ENCODE results near the gene MPP1.
"Not testable (repeated sequence)": the region's sequence is repeated elsewhere in the genome, so short reads cannot be mapped to it uniquely, and the experiment has no call there.

The MPP1 gene

DNA sequence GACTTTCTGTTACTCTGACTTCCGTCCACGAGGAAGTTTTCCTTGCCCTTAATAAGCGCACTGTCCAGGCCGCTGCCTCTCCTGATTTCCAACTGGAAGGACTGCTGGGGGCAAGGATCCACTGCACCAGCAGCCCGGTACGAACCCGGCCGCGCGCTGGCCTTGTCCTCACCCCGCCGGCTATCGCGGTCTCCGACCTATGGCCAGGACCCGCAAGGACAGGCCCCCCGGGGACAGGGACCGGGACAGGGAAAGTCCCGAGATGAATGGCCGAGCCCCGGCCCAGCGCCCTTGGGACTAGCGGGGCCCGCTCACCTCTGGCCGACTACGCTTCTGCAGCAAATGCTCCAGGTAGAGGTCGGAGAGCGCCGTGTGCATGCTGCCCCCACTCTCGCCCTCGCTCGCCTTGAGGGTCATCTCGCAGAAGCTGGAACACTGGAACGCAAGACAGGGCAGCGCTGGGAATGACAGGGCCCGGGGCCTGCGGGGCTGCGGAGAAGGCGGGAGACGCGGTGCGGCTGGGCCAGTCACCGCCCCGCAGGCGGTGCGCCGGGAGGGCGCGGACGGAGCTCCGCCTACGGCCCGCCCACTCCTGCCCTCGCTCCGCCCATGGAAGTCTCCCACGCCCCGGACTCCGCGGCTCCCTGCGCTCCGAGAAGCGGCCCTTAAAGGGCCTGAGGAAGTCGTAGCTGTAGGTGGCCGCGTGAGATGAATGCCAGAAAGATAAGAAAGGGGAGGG lies at the start of gene MPP1:
TSS of gene MPP1 (minus strand) at position 529 of the 739 bp plus-strand sequence. CDS start at position 417, 112 bp downstream.
- peak; percentile 62 for DNase-seq

DNA sequence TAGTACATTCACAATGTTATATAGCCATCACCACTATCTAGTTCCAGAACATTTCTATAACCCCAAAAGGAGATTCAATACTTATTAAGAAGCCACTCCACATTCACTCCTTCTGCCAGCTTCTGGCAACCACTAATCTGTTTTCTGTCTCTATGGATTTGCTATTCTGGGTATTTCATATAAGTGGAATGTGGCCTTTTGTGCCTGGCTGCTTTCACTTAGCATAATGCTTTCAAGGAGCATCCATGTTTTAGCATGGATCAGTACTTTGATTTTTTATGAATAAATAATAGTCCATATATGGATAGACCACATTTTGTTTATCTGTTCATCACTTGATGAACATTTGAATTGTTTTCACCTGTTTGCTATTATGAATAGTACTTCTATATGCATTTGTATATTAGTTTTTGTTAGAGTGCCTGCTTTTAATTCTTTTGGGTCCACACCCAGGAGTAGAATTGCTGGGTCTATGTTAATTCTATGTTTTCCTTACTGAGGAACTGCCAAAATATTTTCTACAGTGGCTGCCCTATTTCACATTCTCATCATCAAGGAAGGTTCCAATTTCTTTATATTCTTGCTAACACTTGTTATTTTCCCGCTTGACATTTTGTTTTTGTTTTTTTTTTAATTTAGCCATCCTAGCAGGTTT lies 45.8 kb upstream of the MPP1 start:
- no peak for DNase-seq

DNA sequence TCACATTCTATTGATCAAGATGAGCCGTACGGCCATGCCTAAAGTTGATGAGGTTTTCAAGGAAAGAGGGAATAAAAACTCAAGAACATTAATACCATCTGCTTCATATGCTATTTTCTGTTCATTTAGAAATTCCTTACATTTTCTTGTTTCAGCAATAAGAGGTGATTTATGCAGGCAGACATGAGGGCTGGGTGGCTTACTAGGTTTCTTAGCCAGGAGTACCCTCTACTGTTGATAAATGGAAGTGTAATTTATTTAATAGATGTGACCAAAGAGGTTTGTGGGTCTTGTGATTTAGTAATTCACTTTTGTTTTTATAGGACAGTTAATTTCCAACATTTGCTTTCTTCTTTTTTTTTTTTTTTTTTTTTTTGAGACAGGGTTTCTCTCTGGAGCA lies 35.6 kb upstream of the MPP1 start:
- peak; percentile 5 for DNase-seq

DNA sequence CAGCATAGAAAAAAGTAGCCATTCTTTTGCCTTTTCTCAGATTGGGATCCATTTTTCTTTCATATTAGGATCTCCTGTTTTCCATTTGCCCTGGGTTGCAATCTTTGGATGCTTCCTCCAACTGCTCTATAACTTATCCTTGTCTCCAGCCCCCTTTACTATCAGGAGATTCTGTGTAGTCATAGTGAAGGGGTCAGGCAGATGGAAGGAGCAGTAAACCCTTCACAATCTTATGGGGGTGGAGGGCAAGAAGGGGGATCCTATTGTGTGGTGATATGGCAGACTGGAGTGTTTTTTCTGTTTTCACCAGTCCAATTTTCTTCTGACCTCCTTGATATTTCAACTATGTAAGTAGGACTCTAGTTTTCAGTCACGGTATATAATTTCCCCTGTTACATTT lies 30.9 kb upstream of the MPP1 start:
- DNase-seq: no peak

DNA sequence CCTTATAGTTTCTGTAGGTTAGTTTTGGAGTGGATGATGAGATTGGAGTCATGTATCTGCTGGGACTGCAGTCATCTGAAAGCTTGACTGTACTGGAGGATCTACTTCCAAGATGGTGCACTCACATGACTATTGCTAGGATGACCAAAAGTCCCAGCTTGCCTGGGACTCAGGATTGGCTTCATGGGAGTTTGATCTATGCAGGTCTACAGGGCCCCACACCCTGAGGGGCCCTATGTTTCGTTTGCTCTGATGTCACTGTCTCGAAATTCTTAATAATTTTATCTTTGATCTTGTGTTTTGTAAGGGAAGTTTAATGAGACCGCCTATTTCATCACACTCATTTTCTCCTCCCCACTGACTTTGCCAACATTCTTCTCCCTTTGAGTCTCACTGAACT lies 29.3 kb upstream of the MPP1 start, which contains the start of gene SMIM9:
TSS of gene SMIM9 (minus strand) at position 101 of the 400 bp plus-strand sequence. CDS start 3,806 bp downstream, outside the sequence.
- no peak for DNase-seq

DNA sequence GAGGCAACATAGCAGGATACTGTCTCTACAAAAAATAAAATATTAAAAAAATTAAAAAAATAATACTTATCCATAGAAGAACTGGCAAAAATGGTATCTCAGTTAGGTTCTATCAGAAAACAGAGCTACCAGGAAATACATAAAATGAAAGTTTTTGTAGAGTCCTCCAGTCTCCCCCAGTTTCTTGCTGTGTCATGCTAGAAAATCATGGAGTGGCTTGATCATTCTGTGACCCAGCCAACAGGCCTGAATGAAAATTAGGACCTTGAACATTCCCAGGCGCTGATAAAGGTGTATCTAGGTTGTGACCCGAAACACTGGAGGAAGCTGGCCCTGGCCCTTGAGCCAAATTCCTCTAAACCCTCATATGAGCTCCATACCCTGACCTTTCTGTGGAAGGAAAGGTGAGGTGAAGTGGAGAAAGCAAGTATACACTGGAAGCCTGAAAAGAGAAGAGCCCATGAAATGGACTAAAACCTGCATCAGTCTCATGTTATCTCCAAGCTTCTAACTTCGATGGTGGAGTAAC lies 28.5 kb upstream of the MPP1 start:
- no peak for DNase-seq

DNA sequence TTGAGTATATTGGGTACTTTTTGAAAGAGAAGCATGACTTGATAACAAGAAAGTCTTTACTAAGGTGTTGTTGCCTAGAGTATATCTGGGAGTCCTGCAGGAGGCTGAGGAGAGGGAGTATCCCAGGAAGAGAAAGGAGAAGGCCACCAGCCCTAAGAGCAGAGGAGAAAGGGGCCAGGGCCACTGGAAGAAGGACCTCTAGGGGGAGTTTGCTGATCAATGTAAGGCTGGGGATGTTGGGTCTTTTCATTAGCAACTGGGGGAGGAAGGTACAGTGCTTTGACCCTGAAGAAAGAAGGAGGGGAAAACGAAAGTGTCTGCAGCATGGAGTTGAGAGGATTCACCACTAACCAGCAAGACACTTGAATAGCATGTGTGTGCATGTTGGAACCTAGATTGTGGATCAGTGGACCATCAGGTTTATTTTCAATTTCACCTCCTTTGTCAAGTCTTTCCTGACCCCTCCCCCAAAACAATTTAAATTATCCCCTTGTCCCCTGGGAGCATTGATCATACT lies 24.7 kb upstream of the MPP1 start:
- no peak for DNase-seq

DNA sequence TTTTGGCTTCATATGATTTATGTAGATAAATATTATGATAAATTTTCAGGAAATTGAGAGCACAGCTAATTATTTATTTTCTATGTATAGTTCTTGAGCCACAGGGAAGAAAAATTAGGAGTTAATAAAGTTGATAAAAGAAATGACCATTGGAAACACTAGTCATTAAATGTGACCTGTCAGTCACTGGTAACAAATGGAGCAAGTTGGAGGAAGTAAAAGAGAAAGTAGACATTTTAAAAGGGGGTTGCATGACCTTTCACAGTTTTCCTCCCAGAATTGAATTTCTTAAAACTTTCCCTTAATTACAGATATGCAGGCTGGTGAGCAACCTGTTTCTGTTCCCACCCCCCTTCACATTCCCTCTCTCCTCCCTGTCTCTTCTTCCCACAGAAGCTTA lies 23.8 kb upstream of the MPP1 start:
- no peak for DNase-seq

DNA sequence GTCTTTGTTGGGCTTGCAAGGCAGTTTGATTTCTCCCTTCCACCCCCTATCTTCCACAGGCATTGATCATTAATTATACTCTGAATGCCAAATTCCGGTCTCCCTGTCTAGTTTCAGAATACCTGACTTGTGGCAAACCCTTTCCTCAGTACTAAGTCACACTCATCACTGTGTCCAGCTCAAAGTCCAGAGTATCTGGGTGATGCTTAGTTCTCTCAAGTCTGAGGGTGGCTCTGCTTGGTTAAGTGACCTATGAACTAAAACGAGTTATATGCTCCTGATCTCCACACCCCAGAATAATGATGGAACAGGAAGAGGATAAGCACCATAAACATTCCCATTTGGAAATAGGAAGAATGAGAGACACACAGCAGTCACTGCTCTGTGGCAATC lies 22.7 kb upstream of the MPP1 start:
- DNase-seq: no peak

DNA sequence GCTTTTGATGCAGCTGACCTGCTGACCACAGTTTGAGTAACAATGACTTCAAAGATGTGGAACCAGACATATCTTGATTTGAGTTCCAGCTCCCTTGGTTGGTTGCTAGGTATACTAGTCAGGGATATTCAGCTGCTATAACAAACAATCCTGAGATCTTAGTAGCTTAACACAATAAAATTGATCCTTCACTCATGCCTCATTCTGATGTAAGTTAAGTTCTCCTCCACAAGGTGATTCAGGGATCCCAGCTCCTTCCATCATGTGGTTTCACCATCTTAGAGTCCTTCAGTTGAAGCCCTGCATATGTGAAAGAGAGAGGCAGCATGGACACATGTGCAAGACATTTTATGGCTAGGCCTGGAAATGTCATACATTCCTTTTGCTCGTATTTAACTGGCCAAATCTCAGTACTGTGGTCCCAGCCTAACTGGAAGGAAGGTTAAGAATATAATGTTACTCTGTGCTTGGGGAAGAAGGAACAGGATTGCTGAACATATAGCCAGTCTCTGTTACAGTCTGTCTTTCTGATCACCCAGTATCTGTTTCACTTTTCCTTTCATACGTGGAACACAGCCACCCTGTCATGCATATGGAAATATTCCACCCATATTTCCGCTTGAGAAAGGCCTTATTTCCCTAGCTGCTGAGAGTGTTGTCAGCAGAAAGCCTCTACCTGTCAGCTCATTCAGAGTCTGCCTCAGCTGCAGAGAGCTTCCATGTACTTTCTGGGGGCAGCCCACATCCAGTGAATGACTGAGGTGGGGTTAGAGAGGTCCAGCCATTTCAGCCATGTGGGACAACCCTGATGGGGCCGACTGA lies 22.1 kb upstream of the MPP1 start:
- DNase-seq: no peak

DNA sequence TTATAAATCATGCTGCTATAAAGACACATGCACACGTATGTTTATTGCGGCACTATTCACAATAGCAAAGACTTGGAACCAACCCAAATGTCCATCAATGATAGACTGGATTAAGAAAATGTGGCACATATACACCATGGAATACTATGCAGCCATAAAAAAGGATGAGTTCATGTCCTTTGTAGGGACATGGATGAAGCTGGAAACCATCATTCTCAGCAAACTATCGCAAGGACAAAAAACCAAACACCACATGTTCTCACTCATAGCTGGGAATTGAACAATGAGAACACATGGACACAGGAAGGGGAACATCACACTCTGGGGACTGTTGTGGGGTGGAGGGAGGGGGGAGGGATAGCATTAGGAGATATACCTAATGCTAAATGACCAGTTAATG lies 20.3 kb upstream of the MPP1 start:
- DNase-seq: not testable (repeated sequence)

DNA sequence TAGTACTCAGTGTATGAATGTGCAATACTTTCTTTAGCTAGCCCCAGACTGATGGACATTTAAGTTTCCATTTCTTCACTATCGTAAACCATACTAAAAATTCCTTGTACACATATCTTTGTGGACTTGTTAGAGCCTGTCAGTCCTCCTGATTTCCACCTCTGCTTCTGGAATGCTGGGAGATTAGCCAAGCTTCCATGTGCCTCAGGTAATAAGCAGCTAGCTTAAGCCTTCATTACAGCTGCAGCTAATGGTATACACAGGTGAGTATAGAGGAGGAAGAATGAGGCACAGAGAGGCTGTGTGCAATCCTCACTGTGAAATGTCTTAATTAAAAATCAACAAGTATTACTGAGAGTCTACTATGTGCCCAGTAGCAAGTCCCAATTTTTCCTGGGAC lies 19.4 kb upstream of the MPP1 start:
- DNase-seq: no peak

DNA sequence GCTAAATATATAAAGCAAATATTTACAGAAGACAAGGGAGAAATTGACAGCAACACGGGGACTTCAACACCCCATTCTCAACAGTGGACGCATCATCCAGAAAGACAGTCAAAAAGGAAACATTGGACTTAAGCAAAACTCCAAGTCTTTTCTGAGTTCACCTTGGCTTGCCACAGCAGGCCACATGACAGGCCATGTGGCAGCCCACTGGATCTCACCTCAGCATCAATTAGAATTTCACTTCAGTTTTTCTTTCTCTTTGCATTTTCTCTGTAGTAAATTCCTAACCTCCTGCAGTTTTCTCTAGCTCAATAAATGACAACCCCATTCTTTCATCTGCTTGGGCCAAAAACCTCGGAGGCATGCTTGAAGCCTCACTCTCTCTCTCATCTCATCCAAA lies 16.7 kb upstream of the MPP1 start:
- DNase-seq: no peak

DNA sequence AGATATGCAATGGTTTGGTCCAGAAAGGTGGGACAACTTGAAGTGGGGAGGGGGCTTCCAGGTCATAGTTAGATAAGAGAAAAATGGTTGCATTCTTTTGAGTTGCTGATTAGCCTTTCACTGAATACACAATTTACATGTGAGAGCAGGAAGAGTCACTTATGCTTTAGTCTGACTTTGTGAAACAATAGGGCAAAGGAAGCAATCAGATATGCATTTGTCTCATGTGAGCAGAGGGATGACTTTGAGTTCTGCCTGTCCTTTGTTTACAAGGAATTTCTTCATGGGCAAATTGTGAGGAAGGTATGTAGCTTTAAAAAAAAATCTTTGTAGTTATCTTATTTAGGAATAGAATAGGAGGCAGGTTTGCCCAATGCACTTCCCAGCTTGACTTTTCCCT lies 16.2 kb upstream of the MPP1 start:
- DNase-seq: no peak

DNA sequence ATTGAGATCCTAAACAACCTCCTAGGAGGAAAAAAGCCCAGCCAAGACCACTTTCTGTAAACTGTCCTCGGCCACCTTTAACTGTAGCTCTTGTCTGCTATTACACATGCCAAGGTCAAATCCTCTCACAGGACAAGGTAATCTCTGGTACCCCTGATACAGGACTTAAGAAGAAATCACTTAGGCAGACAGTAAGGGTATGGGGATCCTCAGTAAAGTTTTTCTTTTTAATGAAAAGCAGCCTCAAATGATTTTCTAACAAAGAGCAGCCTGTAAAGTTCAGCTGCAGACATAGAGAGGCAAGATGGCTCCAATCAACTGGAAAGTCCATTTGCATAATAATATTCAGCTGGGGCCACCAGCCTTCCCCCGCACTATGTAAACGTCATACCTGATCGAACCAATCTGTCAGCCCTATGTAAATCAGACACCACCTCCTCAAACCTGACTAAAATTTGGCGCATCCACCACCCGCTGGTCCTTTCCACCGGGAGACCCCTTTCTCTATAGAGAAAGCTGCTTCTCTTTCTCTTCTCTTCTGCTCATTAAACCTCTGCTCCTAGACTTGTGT lies 14.6 kb upstream of the MPP1 start:
- DNase-seq: no peak

DNA sequence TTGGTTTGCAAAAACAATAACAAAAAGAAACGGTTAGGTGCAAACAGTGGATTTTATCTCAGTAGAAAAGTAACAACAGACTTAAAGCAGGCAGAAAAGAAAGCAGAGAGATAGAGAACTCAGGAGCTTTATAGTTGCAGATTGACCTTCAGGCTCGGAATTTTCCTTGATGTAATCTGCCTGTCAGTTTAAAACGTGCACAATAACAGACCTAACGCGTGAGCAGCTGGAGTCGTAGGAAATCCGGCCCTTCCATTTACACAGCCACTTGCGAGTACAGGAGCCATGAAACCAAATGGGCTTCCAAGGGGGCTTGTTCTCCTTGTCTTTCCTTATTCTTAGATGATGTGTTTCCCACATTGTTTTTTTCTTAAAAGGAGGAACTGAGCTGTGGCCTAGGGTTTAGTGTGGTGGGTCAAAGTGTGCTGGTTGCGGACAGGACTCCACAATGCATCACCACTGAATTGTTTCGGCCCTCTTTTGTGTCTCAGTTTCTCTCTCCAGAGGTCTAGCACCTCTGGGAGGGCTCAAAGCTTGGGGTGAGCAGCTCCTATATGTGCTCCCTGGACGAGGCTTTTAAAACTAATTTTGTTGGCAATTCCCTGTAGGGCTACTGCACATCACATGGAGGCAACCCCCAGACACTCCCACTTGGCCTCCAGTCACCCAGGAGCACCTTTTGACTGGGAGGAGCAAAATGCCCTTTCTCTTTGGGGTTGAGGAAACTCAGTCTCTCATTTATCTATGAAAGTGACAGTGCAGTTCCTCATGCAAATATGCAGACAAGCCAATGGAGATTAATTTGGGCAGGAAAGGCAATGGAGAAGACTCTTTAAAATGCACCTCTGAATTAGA lies 13.9 kb upstream of the MPP1 start:
- DNase-seq: no peak

DNA sequence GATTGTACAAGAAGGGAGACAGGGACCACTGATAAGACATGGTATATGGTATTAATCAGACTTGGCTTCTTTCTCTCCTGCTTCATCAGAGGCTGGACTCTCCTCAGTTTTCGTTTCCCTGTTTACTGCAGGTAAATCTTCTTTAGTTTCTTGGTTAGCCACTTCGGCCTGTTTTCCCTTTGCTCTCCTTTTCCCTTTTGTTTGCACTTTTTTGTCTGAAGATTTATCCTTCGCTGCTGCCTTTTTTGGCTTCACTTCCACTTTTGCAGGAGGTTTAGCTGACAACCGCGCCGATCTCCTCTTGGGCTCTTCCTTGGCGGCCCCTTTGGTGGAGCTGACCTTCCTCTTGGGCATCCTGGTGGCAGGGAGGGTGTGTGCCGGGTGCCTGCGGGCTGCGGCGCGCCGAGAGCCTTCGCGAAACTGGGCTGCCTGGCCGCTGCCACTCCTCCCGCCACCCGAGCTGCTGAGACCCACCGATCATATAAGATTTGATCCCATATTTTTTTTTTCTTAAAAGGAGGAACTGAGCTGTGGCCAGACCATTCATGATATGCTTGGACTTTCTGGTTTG lies 11.8 kb upstream of the MPP1 start:
- DNase-seq: not testable (repeated sequence)

DNA sequence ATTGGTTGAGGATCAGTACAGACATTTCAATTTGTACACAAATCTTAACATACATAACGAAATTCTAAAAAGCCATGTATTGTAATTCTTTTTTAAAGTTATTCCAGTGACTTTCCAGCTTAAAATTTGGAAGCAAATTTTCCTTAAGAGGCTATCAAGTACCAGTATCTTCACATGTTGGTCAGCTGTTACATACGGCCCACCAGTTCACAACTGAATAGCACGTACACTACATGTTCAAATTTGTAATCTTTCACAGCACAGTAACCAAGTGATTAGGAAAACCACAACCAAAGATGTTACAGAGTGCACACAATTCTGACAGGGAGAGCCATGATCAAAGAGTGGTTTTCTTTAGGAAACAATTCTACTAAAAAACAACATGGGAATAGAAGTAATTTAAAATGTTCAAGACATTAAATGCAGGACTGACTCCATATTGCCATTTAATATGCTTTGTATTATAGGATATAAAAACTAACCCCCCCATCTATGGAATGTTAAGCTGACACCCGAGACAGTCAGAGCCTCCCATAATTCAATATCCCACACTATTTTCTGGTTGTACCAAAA lies 11.1 kb upstream of the MPP1 start:
- DNase-seq: not testable (repeated sequence)

DNA sequence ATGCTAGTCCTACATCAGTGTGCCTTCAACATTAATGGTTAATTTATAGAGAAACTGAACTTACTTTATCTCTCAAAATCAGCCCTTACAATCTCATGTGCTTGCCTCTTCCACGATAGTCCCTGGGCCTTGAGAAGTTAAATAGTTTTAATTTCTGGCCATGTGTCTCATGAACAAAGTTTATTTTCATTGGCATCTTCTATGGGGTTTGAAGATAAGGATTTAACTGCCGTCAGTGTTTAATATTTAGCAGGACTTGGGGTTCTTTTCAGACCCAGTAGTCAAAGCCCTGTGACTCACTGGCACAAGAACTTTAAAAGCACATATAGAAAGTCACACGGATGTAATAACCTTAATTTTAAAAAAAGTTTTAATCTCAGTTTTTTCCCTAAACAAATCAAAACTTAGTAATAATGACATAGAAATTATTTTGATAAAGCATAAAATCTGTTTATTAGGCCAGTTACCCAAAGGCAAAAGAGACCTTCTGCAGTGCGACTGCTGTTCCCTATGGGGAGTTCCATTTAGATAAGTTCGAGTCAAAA lies 10.1 kb upstream of the MPP1 start:
- DNase-seq: no peak

DNA sequence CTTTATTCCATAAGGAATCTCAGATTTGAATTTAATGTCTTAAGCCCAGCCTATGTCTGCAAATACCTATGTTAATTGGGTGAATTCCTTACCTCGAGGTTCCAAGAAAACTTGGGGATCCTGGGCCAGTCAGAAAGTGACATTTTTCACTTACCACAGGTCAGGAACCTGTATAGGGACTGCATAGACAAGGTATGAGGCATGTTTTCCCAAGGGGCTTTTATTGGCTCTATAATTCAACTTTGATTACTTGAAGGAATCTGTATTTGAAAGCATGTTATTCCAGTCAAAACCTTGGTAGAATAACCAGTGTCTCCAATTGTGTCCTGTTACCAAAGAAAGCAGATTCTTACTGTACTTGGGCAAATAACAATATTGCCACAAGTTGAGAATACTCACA lies 8.5 kb upstream of the MPP1 start:
- DNase-seq: no peak
